ENCODE results near the gene PHF8. TPM values are rescaled to one million over a fixed set of nuclear protein-coding genes. Genes with fewer than 3 reads are reported as not detected.

PHF8 gene
- total RNA-seq, 2 donors from 2014 or later = 19.2 to 27.7 TPM

DNA sequence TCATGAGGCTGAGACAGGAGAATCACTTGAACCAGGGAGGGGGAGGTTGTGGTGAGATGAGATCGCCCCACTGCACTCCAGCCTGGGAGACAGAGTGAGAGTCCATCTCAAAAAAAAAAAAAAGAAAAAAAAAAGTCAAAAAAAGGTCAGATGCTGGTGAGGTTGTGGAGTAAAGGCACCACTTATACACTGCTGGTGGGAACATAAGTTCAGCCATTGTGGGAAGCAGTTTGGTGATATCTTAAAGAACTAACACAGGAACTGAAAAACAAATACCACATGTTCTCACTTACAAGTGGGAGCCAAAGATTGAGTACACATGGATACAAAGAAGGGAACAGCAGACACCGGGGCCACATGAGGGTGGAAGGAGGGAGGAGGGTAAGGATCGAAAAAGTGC, 149.0 kb downstream of the PHF8 start:
- Histone ChIP-seq H3K4me1 (no peaks in the 10 kb centered on the region), H3K36me3 (replicated peaks in 1 of 2; ENCODE audit: insufficient read depth in 1 of 2, low read depth in 2 of 2) (no peaks in the 10 kb centered on the region), H3K9me3 (no peaks in the 10 kb centered on the region), H3K27ac (no peak overlapping the region), H3K27me3 (no peaks in the 10 kb centered on the region), H3K4me3 (no peak overlapping the region)
- 72 to 78% methylated on average over 3 of the region's 3 CpGs for WGBS, 2 donors
- TF ChIP-seq, protein P1, sequence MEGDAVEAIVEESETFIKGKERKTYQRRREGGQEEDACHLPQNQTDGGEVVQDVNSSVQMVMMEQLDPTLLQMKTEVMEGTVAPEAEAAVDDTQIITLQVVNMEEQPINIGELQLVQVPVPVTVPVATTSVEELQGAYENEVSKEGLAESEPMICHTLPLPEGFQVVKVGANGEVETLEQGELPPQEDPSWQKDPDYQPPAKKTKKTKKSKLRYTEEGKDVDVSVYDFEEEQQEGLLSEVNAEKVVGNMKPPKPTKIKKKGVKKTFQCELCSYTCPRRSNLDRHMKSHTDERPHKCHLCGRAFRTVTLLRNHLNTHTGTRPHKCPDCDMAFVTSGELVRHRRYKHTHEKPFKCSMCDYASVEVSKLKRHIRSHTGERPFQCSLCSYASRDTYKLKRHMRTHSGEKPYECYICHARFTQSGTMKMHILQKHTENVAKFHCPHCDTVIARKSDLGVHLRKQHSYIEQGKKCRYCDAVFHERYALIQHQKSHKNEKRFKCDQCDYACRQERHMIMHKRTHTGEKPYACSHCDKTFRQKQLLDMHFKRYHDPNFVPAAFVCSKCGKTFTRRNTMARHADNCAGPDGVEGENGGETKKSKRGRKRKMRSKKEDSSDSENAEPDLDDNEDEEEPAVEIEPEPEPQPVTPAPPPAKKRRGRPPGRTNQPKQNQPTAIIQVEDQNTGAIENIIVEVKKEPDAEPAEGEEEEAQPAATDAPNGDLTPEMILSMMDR (IDR thresholded peaks at IDR 0.05) = no peak
- TF ChIP-seq POLR2A (IDR thresholded peaks at IDR 0.05) = no peak
- intact Hi-C loops (cut with DNase I) = no loop called here
- no peak for DNase-seq
- no peak for ATAC-seq

Small RNAs within 50 kb of the gene (small RNA-seq; reads per million reads assigned to genes)
- gene RNA5SP505 = 5.6 reads per million, percentile 89 among the genes with 10 or more reads in this experiment

Other genes starting within 250 kb of the PHF8 start
- gene FAM120C, start 138.8 kb upstream of the PHF8 start, total RNA-seq = 1 to 10 TPM; 4.2 to 5.6 TPM